ENCODE measurements around the gene SYCE1. TPM values are rescaled to one million over a fixed set of nuclear protein-coding genes. Genes with fewer than 3 reads are reported as not detected.

SYCE1 gene
- total RNA-seq, 1 donor, result 0.72 TPM

- Histone ChIP-seq H3K9me3 (ENCODE audit: low read depth, low read length) (no peaks in the 10 kb centered on the region), H3K27ac (ENCODE audit: low read depth, low read length) (no peak overlapping the region), H3K27me3 (ENCODE audit: insufficient read depth, low read length) (no peaks in the 10 kb centered on the region), H2AFZ (ENCODE audit: low read length) (no peak overlapping the region), H3K36me3 (ENCODE audit: insufficient read depth, low read length) (no peaks in the 10 kb centered on the region), H4K20me1 (ENCODE audit: insufficient read depth, low read length) (no peaks in the 10 kb centered on the region), H3K4me1 (ENCODE audit: insufficient read depth, low read length) (peaks cover 11% of the 10 kb centered on the region), H3K4me2 (ENCODE audit: insufficient read depth, low read length) (no peak overlapping the region), H3K79me2 (ENCODE audit: insufficient read depth, low read length) (no peaks in the 10 kb centered on the region), H3K4me3 (ENCODE audit: insufficient read depth, low read length) (no peak overlapping the region)
- TF ChIP-seq CTCF (IDR thresholded peaks at IDR 0.05; ENCODE audit: extremely low read depth, low read depth, low read length), result no peak
- no peak for DNase-seq (ENCODE audit: insufficient read length, low spot score, missing footprints)
These were observed 49.3 kb downstream of the SYCE1 start for GRCh38 chr10:133516057-133516456.

GRCh38 chr10:133515471-133515870, 49.9 kb downstream of the SYCE1 start:
- Histone ChIP-seq H3K27me3 (ENCODE audit: insufficient read depth, low read length) (no peaks in the 10 kb centered on the region), H3K9me3 (ENCODE audit: low read depth, low read length) (no peaks in the 10 kb centered on the region), H3K27ac (ENCODE audit: low read depth, low read length) (no peak overlapping the region), H3K4me1 (ENCODE audit: insufficient read depth, low read length) (peaks cover 7% of the 10 kb centered on the region), H4K20me1 (ENCODE audit: insufficient read depth, low read length) (no peaks in the 10 kb centered on the region), H3K79me2 (ENCODE audit: insufficient read depth, low read length) (no peaks in the 10 kb centered on the region), H3K4me2 (ENCODE audit: insufficient read depth, low read length) (no peak overlapping the region), H3K4me3 (ENCODE audit: insufficient read depth, low read length) (no peak overlapping the region), H3K36me3 (ENCODE audit: insufficient read depth, low read length) (no peaks in the 10 kb centered on the region), H2AFZ (ENCODE audit: low read length) (no peak overlapping the region)
- no peak for TF ChIP-seq CTCF (IDR thresholded peaks at IDR 0.05; ENCODE audit: extremely low read depth, low read depth, low read length)
- no peak for DNase-seq (ENCODE audit: insufficient read length, low spot score, missing footprints)

- H3K27me3 ChIP-seq (ENCODE audit: insufficient read depth, low read length), result no peaks in the 10 kb centered on the region
- no peak overlapping the region for H3K4me2 ChIP-seq (ENCODE audit: insufficient read depth, low read length)
- no peaks in the 10 kb centered on the region for H3K4me1 ChIP-seq (ENCODE audit: insufficient read depth, low read length)
- no peak overlapping the region for H3K27ac ChIP-seq (ENCODE audit: low read depth, low read length)
- no peaks in the 10 kb centered on the region for H3K9me3 ChIP-seq (ENCODE audit: low read depth, low read length)
- no peak for DNase-seq (ENCODE audit: insufficient read length, low spot score, missing footprints)
- no peaks in the 10 kb centered on the region for H3K79me2 ChIP-seq (ENCODE audit: insufficient read depth, low read length)
- no peak overlapping the region for H2AFZ ChIP-seq (ENCODE audit: low read length)
- no peak for TF ChIP-seq CTCF (IDR thresholded peaks at IDR 0.05; ENCODE audit: extremely low read depth, low read depth, low read length)
- H3K4me3 ChIP-seq (ENCODE audit: insufficient read depth, low read length), result no peak overlapping the region
- no peaks in the 10 kb centered on the region for H4K20me1 ChIP-seq (ENCODE audit: insufficient read depth, low read length)
- H3K36me3 ChIP-seq (ENCODE audit: insufficient read depth, low read length), result no peaks in the 10 kb centered on the region
These were observed 53.4 kb downstream of the SYCE1 start for GRCh38 chr10:133511907-133512528.

GRCh38 chr10:133511408-133511807, 54.0 kb downstream of the SYCE1 start:
- no peaks in the 10 kb centered on the region for H3K9me3 ChIP-seq (ENCODE audit: low read depth, low read length)
- H3K36me3 ChIP-seq (ENCODE audit: insufficient read depth, low read length), result no peaks in the 10 kb centered on the region
- H3K4me2 ChIP-seq (ENCODE audit: insufficient read depth, low read length), result no peak overlapping the region
- H3K27ac ChIP-seq (ENCODE audit: low read depth, low read length), result no peak overlapping the region
- TF ChIP-seq CTCF (IDR thresholded peaks at IDR 0.05; ENCODE audit: extremely low read depth, low read depth, low read length), result no peak
- no peak overlapping the region for H2AFZ ChIP-seq (ENCODE audit: low read length)
- DNase-seq (ENCODE audit: insufficient read length, low spot score, missing footprints), result no peak
- H3K79me2 ChIP-seq (ENCODE audit: insufficient read depth, low read length), result no peaks in the 10 kb centered on the region
- H3K4me3 ChIP-seq (ENCODE audit: insufficient read depth, low read length), result no peak overlapping the region
- no peaks in the 10 kb centered on the region for H3K4me1 ChIP-seq (ENCODE audit: insufficient read depth, low read length)
- no peaks in the 10 kb centered on the region for H4K20me1 ChIP-seq (ENCODE audit: insufficient read depth, low read length)
- H3K27me3 ChIP-seq (ENCODE audit: insufficient read depth, low read length), result no peaks in the 10 kb centered on the region
